8988T (cell line): ENCODE data around the gene GRPR.
"Not testable (repeated sequence)": the region's sequence is repeated elsewhere in the genome, so short reads cannot be mapped to it uniquely, and the experiment has no call there.

Experiments
- DNase-seq: peaks from one replicate; pipeline ENCODE4 v3.0.0; 2011

GRPR gene

DNA sequence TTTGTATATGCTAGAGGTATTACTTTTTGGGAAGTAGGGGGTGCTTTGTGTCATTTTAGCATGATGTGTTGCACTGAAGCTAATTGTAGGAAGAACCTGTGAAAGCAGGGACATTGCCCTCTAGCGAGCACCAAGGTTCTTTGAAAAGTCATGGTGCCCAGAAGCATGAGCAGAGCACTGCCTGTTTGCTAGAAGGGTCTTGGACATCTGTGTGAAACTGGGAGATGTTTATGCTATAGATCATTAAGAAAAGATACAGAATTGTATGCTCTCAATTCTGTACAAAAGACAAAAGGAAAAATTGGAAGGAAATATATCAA, 14.7 kb downstream of the GRPR start:
- no peak for DNase-seq

GRCh38 chrX:16140448-16140847, 17.1 kb downstream of the GRPR start:
- no peak for DNase-seq

DNA sequence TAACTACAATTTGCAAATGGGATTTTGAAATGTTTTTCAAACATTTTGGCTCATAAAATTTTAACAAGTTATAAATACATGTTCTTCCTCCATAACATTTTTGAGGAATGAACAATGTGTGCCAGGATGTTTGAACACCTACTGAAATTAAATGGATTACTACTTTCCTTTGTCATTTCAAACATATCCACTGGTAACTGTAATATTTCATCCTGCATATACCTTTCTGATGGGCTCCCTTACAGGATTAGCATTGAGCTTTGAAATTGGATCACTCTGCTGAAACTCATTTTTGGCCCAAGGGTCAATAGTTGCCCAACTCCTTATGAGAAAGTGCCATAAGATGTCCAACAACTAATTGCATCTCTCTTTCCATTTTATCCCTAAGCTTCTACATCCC, 17.6 kb downstream of the GRPR start:
- DNase-seq: no peak

DNA sequence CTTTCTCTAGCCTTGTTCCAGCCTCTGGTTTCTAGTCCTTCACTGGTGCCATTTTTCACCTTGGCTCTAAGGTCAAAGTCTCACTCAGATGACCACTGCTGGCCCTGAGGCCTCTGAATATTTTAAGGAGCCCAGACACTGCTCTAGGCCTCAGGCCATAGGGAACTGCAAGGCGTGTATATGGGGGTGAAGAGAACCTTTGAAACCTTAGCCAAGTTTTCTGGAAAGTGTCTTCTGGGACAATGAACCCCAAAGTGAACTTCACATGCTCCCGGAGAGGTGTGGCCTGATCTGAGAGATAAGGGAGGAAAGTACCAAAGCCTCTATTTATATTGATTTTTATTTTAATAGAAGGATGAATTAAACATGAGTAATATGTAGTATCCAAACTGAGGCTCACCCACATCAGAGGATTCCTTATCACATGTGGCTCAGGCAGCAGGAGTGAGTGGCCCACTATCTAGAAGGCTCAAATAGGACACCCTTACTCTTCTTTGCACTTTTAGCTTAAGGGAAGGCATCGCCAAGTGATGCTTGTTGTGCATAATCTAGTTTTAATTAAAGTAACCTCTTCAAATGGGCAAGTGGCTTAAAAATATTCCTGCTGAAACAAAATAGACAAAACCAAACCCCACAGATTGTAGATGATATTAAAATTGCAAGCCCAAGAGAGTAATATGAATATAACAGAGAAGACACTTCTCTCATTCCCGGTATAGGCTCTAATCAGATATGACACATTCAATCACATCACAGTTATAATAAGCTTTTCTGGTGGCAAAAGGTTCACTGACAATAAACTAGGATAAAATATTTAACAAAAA, 18.3 kb downstream of the GRPR start:
- DNase-seq: no peak

DNA sequence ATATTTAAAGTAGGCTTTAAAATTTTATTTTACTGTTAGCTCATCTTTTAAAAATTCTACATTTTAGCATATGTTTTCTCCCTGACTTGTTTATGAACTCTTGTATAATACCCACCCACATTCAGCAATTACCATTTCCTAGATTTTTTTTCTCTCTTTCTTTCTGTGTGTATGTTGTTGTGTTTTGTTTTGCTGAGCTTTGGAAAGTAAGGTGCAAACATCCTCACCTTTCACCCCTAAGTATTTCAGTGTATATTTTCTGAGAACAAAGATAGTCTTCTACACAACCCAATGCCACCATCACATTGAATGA, 18.8 kb downstream of the GRPR start:
- no peak for DNase-seq

GRCh38 chrX:16143968-16144367, 20.6 kb downstream of the GRPR start:
- no peak for DNase-seq

- no peak for DNase-seq
These were observed 21.1 kb downstream of the GRPR start for GRCh38 chrX:16144420-16144819.

GRCh38 chrX:16145093-16145492, 21.7 kb downstream of the GRPR start:
- DNase-seq: not testable (repeated sequence)

GRCh38 chrX:16145656-16146055, 22.3 kb downstream of the GRPR start:
- DNase-seq: no peak

DNA sequence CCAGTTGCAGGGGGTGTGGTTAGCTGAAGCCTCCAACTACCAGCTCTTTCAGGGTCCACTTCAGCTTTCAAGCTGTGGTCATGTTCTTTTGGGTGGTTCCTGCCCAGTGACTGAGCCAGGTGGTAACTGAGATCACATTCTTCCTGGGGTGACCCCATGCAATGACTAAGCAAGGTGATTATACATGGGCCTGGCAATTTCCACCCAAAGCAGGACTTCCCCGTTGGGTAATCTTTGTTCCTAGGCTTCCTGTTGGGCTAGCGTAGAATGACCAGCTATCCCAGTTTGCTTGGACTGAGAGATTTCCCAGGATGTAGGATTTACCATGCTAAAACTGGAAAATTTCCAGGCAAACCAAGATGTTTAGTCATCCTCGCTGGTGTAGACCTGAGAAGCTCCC, 25.5 kb downstream of the GRPR start:
- DNase-seq: no peak

DNA sequence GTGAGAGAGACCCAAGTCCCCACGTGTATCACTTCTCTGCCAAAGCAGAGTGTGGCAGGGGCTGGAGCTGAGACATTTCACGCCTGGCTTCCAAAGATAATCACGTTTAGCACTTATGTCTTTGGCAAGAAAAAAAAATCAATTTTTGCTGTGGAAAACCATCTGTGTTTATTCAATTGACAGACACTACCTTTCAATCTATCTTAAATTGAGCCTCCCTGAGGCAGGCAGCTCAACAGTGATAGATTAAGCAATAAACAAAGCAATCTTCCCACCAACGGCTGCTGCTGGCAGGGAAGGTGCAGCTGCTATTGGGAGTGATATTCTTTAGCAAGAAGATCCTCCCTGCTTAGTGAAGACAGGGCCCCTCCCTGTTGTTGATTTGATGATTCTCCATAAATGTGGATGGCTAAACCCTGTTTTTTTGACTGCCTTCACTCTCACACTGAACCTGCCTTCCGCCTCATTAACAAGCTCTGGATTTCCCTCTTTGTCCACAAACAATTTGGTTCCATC, 32.3 kb downstream of the GRPR start:
- DNase-seq: no peak

GRCh38 chrX:16156692-16157331, 33.4 kb downstream of the GRPR start:
- DNase-seq: no peak

DNA sequence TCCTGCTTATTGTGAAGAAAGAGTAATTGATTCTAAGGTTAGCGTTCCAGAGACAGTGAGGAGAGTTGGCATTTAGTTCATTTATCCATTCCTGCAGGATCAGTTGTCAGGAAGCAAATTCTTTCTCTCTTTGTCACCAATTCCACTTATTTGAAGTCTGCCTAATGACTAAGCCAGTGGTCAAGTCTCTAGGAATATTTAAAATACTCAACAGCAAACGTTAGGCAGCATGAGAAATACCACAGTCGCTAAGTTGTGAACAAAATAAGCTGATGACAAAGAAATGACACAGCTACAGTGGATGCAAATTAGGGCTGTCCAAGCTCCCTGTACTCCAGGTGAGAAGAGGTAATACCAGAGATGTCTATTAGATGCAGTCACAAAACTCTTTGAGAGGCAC, 37.4 kb downstream of the GRPR start:
- DNase-seq: peak; percentile 54

- DNase-seq: not testable (repeated sequence)
These were observed 37.8 kb downstream of the GRPR start for GRCh38 chrX:16161173-16161572.

- DNase-seq: no peak
These were observed 39.0 kb downstream of the GRPR start for GRCh38 chrX:16162391-16162790.

DNA sequence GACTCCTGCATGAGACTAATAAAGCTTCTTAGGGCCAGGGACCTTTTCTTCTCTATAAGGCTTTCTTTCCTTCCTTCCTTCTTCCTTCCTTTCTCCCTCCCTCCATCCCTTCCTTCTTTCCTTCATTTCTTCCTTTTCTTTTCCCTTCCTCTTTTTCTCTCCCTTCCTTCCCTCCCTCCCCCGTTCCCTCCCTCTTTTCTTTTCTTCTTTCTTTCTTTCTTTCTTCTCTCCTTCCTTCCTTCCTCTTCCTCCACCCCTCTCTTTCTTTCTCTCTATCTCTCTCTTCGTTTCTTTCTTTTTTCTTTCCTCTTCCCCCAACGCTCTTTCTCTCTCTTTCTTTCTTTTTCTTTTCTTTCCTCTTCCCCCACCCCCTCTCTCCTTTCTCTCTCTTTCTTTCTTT, 41.4 kb downstream of the GRPR start:
- no peak for DNase-seq

GRCh38 chrX:16167181-16167580, 43.8 kb downstream of the GRPR start, which contains the start of gene MAGEB17:
MAGEB17 (plus strand) TSS chrX:16167481; CDS start chrX:16170383, 2,902 bp downstream.
- no peak for DNase-seq

- DNase-seq: no peak
These were observed 47.7 kb downstream of the GRPR start for GRCh38 chrX:16171039-16171438.

GRCh38 chrX:16171944-16172343, 48.6 kb downstream of the GRPR start:
- DNase-seq: no peak

DNA sequence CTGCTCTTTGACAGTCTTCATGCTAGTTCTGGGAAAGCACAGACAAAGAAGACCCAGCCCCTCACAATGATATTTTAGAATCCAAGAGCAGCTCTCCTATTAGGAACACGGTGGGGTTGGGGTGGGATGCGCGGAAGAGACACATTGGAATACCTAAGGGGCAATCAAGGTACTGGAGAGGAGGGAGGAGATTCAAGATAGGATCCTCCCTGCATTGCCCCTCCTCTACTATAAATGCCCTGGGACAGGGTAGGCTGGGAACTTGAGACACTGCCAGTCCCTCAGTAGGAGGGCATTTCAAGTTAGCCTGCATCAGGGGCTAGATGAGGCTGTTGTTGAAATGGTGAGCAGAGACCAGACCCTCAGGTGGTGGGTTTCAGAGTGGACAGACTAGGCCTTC, 49.0 kb downstream of the GRPR start:
- DNase-seq: no peak

GRCh38 chrX:16175329-16176061, 52.1 kb downstream of the GRPR start:
- DNase-seq: no peak

DNA sequence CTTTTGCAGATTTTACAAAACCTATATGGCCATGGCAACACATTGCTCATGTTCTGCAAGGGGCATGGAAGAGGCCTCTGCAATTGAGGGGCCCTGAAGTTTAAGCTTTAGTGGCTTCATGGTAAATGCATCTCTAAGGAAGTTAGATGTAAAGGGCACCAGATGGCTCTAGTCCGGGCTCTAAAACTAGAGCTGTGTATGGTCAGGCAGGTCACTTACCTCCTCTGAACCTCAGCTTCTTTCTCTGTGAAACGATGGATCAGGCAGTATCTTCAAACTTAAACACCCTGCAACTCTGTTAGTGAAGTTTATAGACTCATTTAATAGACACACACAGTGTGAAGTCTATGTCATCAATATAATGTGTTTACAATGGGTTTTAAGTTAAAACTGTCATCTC, 53.9 kb downstream of the GRPR start:
- no peak for DNase-seq

DNA sequence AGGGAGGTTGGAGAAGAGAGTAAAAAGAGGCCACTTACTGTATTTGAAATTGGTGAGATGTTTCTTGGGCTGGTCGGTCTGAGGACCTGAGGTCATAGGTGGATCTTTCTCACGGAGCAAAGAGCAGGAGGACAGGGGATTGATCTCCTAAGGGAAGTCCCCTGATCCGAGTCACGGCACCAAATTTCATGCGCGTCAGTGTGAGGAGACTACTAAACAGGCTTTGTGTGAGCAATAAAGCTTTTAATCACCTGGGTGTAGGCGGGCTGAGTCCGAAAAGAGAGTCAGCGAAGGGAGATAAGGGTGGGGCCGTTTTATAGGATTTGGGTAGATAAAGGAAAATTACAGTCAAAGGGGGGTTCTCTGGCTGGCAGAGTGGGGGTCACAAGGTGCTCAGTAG, 60.5 kb downstream of the GRPR start:
- not testable (repeated sequence) for DNase-seq

DNA sequence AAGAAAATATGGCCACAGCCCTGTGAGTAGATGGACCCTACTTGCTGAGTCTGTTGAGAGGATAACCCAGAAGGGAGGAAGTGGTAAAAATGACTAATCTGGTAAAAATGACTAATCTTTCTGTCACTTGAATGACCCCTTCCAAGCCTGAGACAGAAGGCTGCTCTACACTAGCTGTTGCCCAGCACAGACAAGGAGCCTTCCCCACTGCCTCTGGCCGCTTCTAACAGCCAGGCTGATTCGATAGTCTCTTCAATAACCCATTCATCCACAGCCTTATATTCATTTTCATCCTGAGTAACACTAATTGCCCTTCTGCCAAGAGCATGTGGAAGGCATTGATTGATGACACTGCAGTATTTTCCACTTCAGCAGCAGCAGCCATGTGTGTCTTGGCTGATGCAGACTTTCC, 62.4 kb downstream of the GRPR start:
- DNase-seq: no peak
